ENCODE data around the gene STUM.
A peak's percentile ranks its signal among the peaks of the same experiment; 100 is the strongest.

The STUM gene

DNA sequence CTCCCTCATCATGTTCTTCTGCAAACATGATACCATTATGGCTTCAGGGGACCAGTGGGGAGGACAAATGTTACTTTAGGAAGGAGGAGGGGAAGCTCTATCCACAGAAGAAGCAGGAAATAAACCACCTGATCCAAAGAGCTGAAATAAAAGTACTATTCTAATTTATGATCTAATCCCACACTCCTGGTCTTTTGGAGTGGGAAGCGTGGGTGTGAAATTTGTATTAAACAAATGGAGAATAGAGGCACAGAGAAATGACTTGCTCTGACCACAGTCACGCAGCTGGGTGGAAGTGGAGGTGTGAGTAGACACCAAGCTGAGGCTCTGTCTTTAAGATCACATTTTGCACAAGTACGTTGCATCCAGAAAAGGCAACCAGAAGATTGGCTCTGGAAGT is 14.5 kb upstream of the STUM start:
- DNase-seq = no peak

DNA sequence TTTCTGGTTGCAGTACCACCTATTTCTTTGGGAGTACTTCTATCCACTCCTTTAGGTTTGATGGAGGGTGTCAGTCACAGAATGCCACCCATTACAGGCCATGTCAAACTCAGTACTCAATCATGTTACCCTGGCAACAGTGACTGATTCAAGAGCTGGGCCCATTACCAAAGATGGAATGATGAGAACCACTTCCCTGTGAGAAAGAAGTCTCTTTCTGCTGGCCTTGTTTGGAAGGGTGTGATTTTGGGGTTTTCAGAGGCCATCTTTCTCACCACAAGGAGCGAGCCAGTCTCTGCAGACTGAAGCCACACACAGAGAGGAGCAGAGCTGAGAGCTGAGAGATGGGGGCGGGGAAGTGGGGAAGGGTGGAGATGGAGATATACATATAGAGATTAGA is 13.9 kb upstream of the STUM start:
- DNase-seq = no peak

DNA sequence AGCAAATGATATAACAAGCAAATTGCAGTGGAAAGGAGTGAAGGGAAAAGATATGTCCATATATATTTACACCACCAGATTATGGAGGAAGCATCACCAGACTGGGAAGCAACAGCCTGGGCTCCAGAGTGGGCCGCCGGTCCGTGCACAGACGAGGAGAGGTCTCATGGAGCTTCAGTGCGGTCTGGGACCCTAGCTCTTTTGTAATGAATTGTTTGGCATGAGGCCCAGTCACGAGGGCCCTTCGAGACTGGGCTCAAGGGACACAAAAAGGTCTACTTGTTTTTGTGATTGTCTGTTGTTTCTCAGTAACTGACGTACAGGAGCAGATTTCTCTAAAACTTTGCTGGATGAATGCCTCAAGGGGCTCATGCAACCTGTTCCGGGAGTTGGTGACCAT is 12.9 kb upstream of the STUM start:
- no peak for DNase-seq

DNA sequence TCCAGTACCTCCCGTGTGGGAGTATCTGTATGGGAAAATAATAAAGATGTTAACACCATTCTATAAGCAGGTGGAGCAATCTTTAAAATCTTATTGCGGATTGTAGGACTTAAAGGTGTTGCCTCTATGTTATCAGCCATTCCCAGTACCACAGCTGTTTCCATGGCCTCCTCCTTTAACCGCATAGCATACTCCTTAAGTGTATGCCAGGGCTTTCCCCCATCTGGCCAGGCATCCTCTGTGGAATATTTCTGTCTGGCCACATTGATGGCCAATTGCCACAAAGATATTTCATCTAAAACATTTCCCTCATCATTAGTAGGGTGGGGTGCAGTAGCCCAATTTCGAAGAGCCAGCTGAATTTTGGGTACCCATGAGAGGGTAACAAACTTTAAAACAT is 7.3 kb upstream of the STUM start:
- DNase-seq = no peak

DNA sequence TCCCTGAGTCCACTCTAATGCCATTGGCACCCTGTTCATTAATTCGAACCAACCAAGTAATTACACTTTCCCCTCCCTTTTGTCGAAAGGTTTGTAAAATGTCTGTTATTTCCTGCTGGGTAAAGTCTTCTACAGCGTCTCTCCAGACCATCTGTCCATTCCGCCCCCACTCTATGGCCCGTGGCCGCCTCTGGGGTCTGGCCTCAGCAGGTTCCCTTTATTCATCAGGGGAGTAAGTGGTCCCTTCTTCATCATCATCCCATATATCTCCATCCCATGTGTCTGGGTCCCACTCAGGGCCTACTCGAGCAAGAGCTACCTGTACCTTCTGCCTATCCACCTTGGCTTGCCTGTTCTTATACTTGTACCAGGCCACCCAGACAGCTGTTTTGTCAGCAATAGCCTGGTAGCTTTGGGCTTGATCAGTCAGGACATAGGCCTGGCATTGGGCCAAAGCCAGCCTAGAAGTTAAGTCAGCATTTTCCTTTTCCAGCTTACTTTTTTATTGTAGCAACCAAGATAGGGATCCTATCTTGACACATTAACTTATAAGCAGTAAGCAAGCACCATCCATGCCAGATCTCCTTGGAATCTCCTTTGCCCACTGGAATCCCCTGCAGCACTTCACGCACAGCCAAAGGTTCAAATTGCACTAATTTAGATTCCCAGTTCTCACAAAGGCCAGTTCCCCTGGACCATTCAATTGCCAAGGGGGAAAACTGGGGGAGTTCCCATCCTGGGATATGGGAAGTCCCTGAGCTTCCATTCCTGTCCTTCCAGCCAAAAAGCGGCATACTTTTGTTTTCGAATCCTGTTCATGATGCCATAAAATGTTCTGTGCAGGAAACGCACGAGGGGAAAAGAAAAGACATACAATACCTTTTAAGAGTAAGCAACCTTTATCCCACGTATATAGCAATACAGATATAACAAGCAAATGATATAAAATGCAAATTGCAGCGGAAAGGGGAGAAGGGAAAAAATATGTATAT is 6.6 kb upstream of the STUM start:
- no peak for DNase-seq

DNA sequence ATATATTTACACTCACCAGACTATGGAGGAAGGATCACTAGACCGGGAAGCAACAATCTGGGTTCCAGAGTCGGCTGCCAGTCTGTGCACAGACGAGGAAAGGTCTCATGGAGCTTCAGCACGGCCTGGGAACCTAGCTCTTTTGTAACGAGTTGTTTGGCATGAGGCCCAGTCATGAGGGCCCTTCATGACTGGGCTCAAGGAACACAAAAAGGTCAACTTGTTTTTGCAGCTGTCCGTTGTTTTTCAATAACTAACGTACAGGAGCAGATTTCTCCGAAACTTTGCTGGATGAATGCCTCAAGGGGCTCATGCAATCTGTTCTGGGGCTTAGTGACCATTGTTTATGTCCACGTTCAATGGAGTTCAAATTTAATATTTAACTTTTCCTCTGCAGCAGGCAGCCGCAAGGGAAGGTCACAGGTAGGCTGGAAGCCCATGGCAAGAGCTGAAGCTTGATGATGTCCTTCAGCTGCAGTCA is 5.9 kb upstream of the STUM start:
- DNase-seq = no peak

DNA sequence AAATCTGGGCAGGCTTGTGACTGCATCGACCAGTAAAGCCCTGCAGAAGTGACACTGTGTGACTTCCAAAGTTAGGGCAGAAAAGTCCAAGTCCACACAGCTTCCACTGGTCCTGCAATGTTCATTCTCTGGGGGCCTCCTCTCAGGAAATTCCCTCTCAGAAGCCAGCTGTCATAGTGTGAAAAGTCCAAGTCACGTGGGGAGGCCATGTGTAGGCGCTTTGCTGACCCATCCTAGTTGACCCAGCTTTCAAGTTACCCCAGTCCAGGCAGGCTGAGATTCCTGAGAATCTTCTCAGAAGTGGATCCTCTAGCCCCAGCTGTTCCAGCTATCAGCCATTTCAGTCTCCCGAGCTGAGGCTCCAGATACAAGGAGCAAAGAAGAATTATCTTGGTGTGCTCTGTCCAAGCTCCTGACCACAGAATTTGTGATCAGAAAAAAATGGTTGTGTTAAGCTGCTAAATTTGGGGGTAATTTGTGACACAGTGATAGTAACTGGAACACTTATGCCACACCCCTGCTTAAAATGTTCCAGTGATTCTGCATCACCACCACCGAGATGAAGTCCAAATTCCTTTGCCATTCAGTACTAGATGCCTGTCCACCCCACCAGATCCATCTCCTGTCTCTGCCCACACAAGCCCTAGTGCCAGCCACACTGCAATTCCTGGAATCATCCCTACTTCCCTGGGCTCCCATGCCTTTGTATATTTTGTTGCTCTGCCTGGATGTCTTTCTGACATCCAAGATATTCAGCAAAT is 2.5 kb upstream of the STUM start:
- DNase-seq = no peak

DNA sequence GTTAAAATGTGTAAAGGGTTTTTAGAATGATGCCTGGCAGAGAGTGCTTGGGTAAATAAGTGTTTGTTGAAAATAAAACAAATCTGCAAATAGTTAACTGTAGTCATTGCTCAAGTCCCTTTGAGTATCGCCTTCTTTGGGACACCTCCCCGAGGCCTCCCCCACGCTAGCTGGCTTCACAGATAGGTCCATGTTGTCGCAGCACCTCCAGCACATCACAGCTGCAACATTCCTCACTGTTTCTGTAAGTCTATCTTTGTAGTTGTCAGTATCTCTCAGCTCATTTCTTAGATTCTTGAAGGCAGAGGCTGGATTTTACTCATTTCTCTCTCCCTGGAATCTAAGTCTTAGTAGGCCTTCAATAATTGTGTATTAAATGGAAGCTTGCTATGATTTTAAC is 1.6 kb upstream of the STUM start:
- no peak for DNase-seq

DNA sequence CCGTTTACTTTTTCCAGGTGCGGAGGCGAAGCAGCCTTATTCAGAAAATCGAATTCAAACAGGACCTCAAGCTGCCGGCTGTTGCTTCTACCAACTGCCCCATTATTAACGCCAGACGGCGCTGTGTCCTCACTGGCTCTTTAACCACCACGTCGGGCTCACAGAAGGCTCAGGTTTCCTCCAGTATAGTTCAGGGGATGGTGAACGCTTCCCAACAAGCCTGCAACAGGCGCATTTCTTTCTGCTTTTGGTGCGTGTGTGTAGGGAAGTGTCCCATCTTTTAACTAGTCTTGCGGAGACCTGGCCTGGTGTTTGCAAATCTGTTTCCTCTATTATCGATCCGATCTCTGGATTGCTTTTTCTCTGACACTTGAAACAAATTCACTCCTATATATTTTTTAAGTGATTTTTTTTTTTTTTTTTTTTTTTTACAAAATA is 791 bp upstream of the STUM start:
- peak; percentile 32 for DNase-seq

DNA sequence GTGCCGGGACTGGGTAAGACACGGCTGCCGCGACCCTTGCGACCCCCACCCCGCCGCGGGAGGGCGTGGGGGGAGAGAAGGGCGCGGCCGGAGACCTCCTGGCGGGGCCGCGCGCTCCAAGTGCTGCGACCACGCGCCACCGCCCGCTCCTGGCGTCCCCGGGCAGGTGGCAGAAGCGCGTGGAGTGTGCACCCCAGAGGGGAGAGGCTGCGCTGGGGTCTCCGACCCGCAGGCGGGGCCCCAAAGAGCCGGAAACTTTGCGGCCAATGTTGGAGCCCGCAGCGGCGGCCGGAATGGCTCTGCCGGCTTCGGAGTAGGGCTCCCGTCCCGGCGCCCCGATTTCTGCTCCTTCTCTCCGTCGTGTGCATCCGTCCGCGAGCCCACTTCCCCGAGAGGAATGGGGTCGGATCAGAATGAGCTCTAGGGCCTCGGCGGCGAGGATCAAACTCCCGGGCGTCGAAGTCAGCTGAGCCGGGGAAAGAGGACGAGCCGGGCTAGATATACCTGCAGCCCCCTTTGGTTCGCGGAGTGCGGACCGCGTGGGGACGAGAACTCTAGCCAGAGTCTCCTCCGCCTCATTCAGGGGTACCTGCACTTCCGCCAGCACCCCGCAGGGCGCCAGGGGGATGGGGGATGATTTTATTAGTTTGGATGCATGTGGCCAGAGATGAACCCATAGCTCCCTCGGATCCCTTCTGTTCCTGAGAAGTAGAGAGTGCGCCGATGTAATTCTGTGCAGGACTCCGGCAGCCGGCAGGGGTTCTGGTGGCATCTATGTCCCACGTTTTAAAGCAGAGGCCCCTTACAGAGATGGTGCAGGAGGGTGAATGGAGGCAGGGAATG is 751 bp downstream of the STUM start:
- DNase-seq = no peak

DNA sequence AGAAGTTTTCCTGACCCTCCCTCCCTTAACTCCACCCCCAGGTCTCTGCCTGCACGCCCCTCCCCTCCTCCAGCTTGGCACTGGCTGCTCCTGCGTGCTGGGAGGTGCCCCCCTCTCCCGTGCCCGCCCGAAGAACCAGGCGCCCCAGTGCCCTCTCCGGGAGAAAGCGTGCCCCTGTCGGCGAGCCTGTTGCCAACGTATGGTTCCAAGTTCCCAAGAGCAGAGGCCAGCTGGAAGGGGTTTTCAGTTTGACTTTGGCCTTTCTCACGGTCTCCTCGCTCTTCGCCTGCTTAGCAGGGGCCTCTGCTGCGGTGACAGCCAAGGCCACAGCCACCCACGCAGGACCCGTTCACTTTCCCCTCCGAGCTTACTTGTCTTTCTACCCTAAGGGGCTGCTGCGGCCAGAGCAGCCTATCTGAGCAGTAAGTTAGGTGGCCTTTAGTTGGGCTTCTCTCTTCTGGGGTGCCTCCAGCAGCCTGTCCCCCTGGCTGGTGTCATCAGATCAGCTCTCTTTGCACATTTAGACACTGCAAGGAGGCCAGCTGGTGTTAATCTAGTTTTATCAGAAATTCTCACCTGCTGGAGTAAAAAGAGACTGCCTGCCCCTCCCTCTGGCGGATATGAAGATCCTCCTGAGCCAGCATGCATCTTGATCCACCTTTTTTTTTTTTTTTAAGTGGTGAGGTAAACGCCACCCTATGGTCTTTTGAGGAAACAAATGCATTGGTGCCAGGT is 1.5 kb downstream of the STUM start:
- DNase-seq = no peak

DNA sequence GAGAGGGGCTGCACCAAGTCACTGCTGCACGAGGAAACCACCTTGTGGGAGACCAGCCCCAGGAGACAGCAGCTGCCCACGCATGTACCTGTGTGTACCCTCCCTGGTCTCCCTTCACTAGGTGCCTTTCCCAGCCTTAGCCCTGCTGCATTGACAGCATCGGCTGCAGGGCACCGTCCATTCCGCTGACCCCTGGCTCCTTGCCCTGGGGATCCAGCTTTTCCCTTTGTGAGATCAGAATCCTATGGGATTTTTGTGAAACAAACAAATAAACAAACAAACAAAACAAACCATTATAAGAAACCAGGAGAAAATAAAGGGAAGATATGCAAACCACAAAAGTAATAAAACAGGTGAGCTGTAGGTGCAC is 2.1 kb downstream of the STUM start:
- DNase-seq = no peak

DNA sequence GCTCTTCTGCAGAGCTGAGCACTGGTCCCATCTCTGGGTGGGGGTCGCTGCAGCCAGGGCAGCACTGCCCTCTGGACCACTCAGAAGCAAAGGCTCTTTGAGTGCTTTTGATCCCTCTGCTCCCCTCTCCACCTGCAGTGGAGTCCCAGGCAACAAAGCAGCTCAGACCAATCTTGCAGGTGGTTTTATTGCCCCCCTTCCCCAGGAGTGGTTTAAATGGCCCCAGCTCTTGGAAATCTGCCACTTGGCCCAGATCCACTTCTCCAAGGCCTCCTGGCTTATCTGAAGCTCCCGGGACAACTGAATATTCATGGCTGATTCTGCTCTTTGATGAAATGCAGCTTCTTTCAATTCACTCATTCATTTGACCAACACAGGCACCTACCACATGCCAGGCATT is 2.7 kb downstream of the STUM start:
- DNase-seq = no peak

DNA sequence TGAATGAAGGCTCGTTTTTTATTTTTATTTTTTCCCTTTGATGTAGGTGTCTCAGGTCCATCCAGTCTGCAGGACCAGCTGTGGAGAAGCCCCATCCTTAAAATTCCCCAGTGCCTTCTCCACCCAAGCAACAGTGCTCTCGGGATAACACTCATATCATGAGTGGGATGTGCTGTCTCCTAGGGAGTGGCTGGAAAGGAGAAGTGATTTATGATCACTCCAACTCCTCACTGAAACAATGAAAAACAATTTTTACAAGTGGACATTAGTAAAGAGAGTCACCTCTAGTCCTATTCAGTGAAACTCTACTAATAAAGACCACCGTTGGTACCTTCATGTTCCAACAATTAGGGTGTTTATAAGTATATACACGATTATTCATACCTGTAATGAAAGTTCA is 3.5 kb downstream of the STUM start:
- DNase-seq = no peak

DNA sequence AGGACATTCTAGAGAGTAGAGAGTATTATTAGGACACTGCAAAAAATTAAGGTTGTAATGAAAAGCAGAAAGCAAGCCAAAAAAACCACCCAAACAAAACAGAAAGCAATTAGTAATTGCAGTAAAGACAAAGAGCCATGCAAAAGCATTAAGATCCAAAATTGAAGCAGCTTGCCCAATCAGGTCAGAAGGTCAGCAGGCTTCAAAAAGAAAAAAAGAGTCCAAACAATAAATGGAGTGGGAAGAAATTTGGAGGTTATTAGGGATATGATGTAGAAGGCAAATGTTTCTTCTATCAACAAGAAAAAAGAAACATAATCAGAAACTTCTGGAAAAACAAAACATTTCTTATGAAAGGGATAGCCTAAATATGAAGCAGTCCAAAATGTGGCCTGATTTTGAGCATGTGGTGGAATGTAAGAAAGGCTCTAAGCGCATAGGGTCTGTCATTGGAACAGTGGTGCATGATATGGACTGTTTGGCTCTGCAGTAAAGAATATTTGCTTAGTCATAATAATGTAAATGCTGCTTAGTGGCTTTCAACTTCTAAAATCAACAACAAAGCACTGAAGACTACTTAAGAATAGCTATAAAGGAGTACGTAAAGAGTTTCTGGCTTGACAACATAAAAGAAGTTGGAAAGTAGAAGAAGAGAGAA is 4.8 kb downstream of the STUM start:
- DNase-seq = no peak

DNA sequence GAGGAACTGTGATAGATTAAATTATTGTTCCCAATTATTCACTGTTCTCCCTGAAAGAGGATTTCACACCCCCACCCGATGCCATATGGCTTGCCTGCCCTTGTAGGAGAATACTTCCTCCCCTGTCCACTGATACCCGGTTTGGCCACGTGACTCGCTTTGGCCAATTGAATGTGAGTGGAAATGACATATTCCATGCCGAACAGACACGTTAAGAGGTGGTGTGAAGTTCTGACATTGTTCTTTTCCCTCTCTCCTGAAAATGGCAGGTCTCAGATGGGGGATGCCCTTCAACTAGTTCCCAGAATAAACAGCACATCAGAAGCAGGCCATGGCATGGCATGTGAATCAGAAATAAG is 5.3 kb downstream of the STUM start:
- no peak for DNase-seq

DNA sequence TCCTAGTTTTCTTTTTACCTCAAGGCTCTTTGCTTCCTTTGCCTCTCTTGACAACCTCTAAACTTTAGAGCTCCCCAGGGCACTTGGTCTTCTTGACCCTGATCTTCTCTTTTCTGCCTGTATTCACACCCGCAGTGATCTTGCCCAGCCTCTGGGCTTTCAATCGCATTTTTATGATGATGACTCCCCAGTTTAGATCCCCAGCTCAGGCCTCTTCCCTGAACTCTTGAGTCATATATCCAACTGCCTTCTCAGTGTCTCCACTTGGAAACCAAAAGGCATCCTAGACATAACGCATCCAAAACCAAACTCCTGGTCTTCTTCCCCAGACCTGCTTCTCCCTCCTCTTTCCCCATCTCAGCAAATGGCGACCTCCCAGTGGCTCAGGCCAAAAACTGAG is 6.5 kb downstream of the STUM start:
- DNase-seq = no peak

DNA sequence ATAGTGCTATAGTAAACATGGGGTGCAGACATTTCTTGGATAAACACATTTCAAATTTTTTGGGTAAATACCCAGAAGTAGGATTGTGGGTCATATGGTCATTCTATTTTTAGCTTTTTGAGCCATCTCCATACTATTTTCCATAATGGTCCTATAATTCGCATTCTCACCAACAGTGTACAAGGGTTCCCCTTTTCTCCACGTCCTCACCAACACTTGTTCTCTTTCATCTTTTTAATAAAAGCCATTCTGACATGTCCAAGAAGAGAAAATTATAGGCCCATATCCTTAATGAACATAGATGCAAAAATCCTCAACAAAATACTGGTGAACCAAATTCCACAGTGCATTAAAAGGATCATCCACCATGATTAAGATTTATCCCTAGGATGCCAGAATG is 8.9 kb downstream of the STUM start:
- no peak for DNase-seq

DNA sequence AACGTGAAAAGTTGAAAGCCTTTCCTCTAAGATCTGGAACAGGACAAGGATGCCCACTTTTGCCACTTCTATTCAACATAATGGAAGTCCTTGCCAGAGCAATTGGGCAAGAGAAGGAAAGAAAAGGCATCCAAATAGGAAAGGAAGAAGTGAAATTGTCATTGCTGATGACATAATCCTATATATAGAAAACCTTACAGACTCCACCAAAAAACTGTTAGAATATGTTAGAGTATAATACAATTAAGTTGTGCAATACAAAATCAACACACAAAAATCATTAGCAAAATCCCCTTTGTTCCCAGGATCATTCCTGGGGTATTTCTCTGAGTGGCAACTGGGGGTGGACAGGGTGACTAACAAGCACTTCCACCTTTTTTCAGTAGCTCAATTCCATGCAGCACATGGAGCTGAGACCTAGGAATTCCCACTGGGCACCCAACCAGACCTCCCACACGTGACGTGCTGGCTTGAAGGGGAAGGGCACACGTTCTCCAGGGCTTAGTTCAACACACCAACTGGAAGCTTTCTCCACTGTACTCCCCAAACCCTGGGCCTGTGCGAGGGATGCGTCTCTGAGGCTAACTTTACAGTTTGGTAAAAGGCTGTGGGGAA is 9.6 kb downstream of the STUM start:
- peak; percentile 1 for DNase-seq

DNA sequence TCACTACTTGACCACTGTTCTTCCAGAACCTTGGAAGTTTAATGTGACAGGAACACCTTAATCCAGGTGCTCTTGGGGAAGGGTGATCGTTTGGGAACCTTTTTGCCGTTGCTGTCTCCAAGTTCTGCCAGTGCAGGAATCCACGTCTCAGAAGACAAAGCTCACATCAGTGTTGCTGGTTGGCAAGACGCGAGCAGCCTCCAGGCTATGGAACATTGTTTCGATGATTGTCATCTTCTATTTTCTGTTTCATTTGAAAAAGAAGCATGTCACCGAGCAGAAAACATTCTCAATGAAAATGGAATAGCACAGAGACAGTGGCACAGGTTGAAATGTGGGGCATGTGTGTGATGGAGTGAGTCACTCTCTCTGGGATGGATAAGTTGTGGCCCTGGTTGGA is 11.7 kb downstream of the STUM start:
- DNase-seq = no peak

DNA sequence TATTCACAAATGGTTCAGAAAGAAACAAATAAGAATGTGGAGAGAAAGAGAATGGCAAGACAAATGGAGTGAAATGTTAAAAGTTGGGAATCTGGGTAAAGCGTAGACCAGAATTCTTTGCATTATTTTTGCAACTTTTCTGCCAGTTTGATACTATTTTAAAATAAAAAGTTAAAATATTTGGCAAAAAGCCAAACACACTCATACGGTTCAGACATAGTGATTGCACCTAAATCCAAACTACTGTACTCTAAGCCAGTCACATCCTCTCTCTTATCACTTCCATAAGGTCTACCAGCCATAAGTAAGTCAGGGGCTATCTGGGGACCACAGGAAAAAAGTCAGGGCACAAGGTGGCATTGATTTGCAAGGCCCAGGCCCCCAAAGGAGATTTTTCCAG is 14.4 kb downstream of the STUM start:
- no peak for DNase-seq

DNA sequence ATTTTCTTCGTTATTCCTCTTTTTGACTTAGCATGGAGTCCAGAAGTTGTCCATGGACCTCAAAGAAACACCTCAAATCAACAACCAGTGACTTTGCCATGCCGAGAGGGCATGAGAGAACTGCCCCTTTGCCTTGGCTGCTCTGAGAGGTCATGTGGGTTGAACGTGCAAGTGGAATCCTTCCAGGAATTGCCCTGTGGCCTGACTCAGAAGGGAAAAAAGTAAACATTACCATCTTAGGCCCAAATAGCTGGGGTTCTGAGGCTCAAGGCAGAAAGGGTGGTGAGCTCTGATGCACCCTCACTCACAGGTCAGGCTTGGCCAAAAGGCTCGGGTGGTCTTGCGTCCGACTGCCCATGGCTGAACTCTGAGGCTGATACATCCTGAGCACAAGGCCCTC is 15.1 kb downstream of the STUM start:
- no peak for DNase-seq

All from NCI-H226 (cell line).